A549 (cell line): ENCODE results near the gene GRM5.
"Not testable (repeated sequence)": the region's sequence is repeated elsewhere in the genome, so short reads cannot be mapped to it uniquely, and the experiment has no call there.

Experiments used
- BCL3 ChIP-seq: fragments of >200 bp; sonication (Bioruptor Twin); formaldehyde crosslinking; IDR thresholded peaks from 3 replicates; pipeline ENCODE4 v1.6.1; 2016
- CBX2 ChIP-seq: fragments of 200-600 bp; sonication (generic); IDR thresholded peaks from 2 replicates; pipeline ENCODE4 v1.6.1; 2016; ENCODE audit warnings: low read depth, mild to moderate bottlenecking, borderline replicate concordance
- CTCF ChIP-seq: fragments of >200 bp; sonication (Bioruptor Twin); formaldehyde crosslinking; IDR thresholded peaks from 3 replicates; pipeline ENCODE4 v1.5.1; 2016
- FOSB ChIP-seq: fragments of 250-450 bp; sonication (Bioruptor Pico); IDR thresholded peaks from 2 replicates; pipeline ENCODE4 v1.5.0; 2020; ENCODE audit warnings: mild to moderate bottlenecking, moderate library complexity
- HMGXB4 ChIP-seq: fragments of 250-450 bp; sonication (Bioruptor Pico); IDR thresholded peaks from 2 replicates; pipeline ENCODE4 v1.5.0; 2021; ENCODE audit warnings: mild to moderate bottlenecking, moderate library complexity, borderline replicate concordance
- KDM5A ChIP-seq: fragments of 200-600 bp; sonication (generic); IDR thresholded peaks from 2 replicates; pipeline ENCODE4 v1.6.1; 2016; ENCODE audit warnings: antibody characterized with exemption, mild to moderate bottlenecking
- MAX ChIP-seq: IDR thresholded peaks from 2 replicates; pipeline ENCODE4 v1.6.1; 2012
- POLR2A ChIP-seq: IDR thresholded peaks from 2 replicates; pipeline ENCODE4 v1.6.1; 2012; ENCODE audit warnings: mild to moderate bottlenecking, low read length
- USF2 ChIP-seq: fragments of 450-650 bp; IDR thresholded peaks from 2 replicates; pipeline ENCODE4 v1.6.1; 2014; ENCODE audit warnings: antibody characterized with exemption

GRCh38 chr11:88843766-88844426, 221.9 kb downstream of the GRM5 start:
- not testable (repeated sequence) for TF ChIP-seq KDM5A; BCL3; CTCF; USF2; MAX; HMGXB4 (CRISPR knock-in tag); FOSB (CRISPR knock-in tag); POLR2A; CBX2
